GM23248 (cell line): ENCODE results near the gene CACNA1D. TPM values are rescaled to one million over a fixed set of nuclear protein-coding genes. Genes with fewer than 3 reads are reported as not detected.

Experiments
- DNase-seq: peaks from one replicate; pipeline ENCODE4 v3.0.0-alpha.2; 2015
- H2AFZ ChIP-seq: fragments of 200-600 bp; sonication (generic); 2 replicates; pipeline ENCODE4 v1.6.1; 2016; ENCODE audit warnings: antibody characterized with exemption
- H3F3A ChIP-seq: fragments of 200-600 bp; sonication (generic); 2 replicates; pipeline ENCODE4 v1.6.1; 2016; ENCODE audit warnings: mild to moderate bottlenecking, antibody characterized with exemption, mixed run types; ENCODE audit not compliant: insufficient read depth
- H3K27ac ChIP-seq: fragments of 200-600 bp; sonication (generic); 2 replicates; pipeline ENCODE4 v1.5.1; 2016; ENCODE audit warnings: mild to moderate bottlenecking
- H3K27me3 ChIP-seq: fragments of 200-600 bp; sonication (generic); replicated peaks from 2 replicates; pipeline ENCODE4 v1.6.1; 2016; ENCODE audit warnings: mild to moderate bottlenecking; ENCODE audit not compliant: insufficient read depth
- H3K36me3 ChIP-seq: fragments of 200-600 bp; sonication (generic); 2 replicates; pipeline ENCODE4 v1.6.1; 2016; ENCODE audit warnings: low read depth, mild to moderate bottlenecking
- H3K4me1 ChIP-seq: fragments of 200-600 bp; sonication (generic); 2 replicates; pipeline ENCODE4 v1.6.1; 2016; ENCODE audit warnings: mild to moderate bottlenecking; ENCODE audit not compliant: insufficient read depth
- H3K4me2 ChIP-seq: fragments of 200-600 bp; sonication (generic); one replicate; pipeline ENCODE4 v1.6.1; 2016; ENCODE audit warnings: mild to moderate bottlenecking; ENCODE audit not compliant: unreplicated experiment
- H3K4me3 ChIP-seq: fragments of 200-600 bp; sonication (generic); 2 replicates; pipeline ENCODE4 v1.5.1; 2016; ENCODE audit warnings: mild to moderate bottlenecking
- H3K79me2 ChIP-seq: fragments of 200-600 bp; sonication (generic); 2 replicates; pipeline ENCODE4 v1.6.1; 2016; ENCODE audit warnings: mild to moderate bottlenecking; ENCODE audit not compliant: insufficient read depth
- H3K9ac ChIP-seq: fragments of 200-600 bp; sonication (generic); 2 replicates; pipeline ENCODE4 v1.6.1; 2016; ENCODE audit warnings: mild to moderate bottlenecking
- H3K9me2 ChIP-seq: fragments of 200-600 bp; sonication (generic); 2 replicates; pipeline ENCODE4 v1.6.1; 2016; ENCODE audit warnings: mixed run types, mild to moderate bottlenecking, moderate library complexity; ENCODE audit not compliant: insufficient read depth
- H3K9me3 ChIP-seq: fragments of 200-600 bp; sonication (generic); one replicate; pipeline ENCODE4 v1.6.1; 2017; ENCODE audit warnings: low read depth
- H4K20me1 ChIP-seq: fragments of 200-600 bp; sonication (generic); 2 replicates; pipeline ENCODE4 v1.6.0; 2016; ENCODE audit not compliant: insufficient read depth
- EZH2 ChIP-seq: fragments of 200-600 bp; sonication (generic); IDR thresholded peaks from 2 replicates; pipeline ENCODE4 v1.6.1; 2018; ENCODE audit warnings: antibody characterized with exemption, mild to moderate bottlenecking; ENCODE audit not compliant: insufficient read depth, poor library complexity, severe bottlenecking
- EZH2phosphoT487 ChIP-seq: fragments of 200-600 bp; sonication (generic); IDR thresholded peaks from 2 replicates; pipeline ENCODE4 v1.6.1; 2018; ENCODE audit warnings: antibody characterized with exemption, moderate library complexity, mild to moderate bottlenecking, low read depth; ENCODE audit not compliant: insufficient read depth
- WGBS, 2 experiments: methylation state at CpG; one replicate each; pipeline ENCODE4 v1.1.6; 2015 to 2017; ENCODE audit warnings: low lambda C conversion rate in 2 of 2, low coverage in 1 of 2; ENCODE audit errors: missing lambda C conversion rate in 2 of 2; 5-methylcytosine and 5-hydroxymethylcytosine counted together
- in situ Hi-C: fragments of 300-500 bp; cut with MboI; formaldehyde crosslinking; loops from 2 replicates; pipeline ENCODE4 v1.15.0; 2020
- polyA plus RNA-seq: library from polyadenylated mRNA; unstranded; fragments of >200 nt; fragmentation: Nextera tagmentation; extraction: Ambion mirVana; gene quantifications from 2 replicates; pipeline ENCODE4 v1.2.1, GENCODE V29; 2016
- total RNA-seq: library from RNA; depleted of rRNA; stranded (reverse); fragments of >200 nt; shearing (Covaris generic); gene quantifications from 2 replicates; pipeline ENCODE4 v1.2.3, GENCODE V29; 2014

The CACNA1D gene
- total and polyA plus RNA-seq, 2 experiments from 2014 or later: not detected

DNA sequence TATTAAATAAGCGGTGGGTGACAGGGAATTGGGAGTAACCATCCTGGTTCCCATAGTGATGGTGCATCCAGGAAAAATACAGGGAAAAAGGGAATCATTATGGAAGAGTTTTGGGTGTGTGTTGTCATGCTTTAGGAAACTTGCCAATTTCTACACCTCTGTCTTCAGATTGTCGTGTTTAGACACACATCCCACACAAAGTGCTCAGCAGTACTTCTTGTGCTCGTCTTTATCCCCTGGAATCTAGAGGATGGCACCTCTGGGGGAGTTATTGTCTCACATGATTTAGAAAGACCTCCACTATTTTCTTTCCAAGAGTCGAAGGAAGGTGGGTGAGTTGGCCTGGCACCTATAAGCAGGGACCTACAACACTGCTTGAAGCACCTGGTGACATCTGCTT is 35.8 kb downstream of the CACNA1D start:
- no peaks in the 10 kb centered on the region for H3K27me3 ChIP-seq
- H3K9ac ChIP-seq: no peak overlapping the region
- H3K4me2 ChIP-seq: no peak overlapping the region
- no peaks in the 10 kb centered on the region for H3K9me2 ChIP-seq
- no peaks in the 10 kb centered on the region for H3K4me1 ChIP-seq
- H3F3A ChIP-seq: no peaks in the 10 kb centered on the region
- in situ Hi-C loops: no loop called here
- no peak overlapping the region for H2AFZ ChIP-seq
- DNase-seq: no peak
- no peak for TF ChIP-seq EZH2
- no peak for TF ChIP-seq EZH2phosphoT487
- H3K27ac ChIP-seq: no peak overlapping the region
- WGBS, 2 experiments: 26 to 28% methylated on average over 4 of the region's 4 CpGs
- H3K9me3 ChIP-seq: no peaks in the 10 kb centered on the region
- H4K20me1 ChIP-seq: no peaks in the 10 kb centered on the region
- no peaks in the 10 kb centered on the region for H3K79me2 ChIP-seq
- no peak overlapping the region for H3K4me3 ChIP-seq
- no peaks in the 10 kb centered on the region for H3K36me3 ChIP-seq

- no peak overlapping the region for H2AFZ ChIP-seq
- no peak overlapping the region for H3K4me3 ChIP-seq
- H3K36me3 ChIP-seq: no peaks in the 10 kb centered on the region
- no peaks in the 10 kb centered on the region for H3K4me1 ChIP-seq
- no peaks in the 10 kb centered on the region for H3K9me2 ChIP-seq
- in situ Hi-C loops: no loop called here
- no peaks in the 10 kb centered on the region for H3K9me3 ChIP-seq
- H3K9ac ChIP-seq: no peak overlapping the region
- TF ChIP-seq EZH2 (no peak), EZH2phosphoT487 (no peak)
- H3K27me3 ChIP-seq: peaks cover 10% of the 10 kb centered on the region; the same call in 1 of the 2 replicates
- no peak for DNase-seq
- no peaks in the 10 kb centered on the region for H4K20me1 ChIP-seq
- H3F3A ChIP-seq: no peaks in the 10 kb centered on the region
- no peak overlapping the region for H3K4me2 ChIP-seq
- 33 to 37% methylated on average over 3 of the region's 3 CpGs for WGBS, 2 experiments
- no peak overlapping the region for H3K27ac ChIP-seq
- H3K79me2 ChIP-seq: no peaks in the 10 kb centered on the region
These were observed 37.3 kb downstream of the CACNA1D start for GRCh38 chr3:53531749-53532148.

- no peak overlapping the region for H2AFZ ChIP-seq
- H3K9me2 ChIP-seq: no peaks in the 10 kb centered on the region
- no peak for DNase-seq
- no peaks in the 10 kb centered on the region for H3K79me2 ChIP-seq
- TF ChIP-seq EZH2 (no peak), EZH2phosphoT487 (no peak)
- no peak overlapping the region for H3K9ac ChIP-seq
- H3K36me3 ChIP-seq: no peaks in the 10 kb centered on the region
- H3K27me3 ChIP-seq: peaks cover 10% of the 10 kb centered on the region; the same call in 1 of the 2 replicates
- no peaks in the 10 kb centered on the region for H3K9me3 ChIP-seq
- no peaks in the 10 kb centered on the region for H4K20me1 ChIP-seq
- WGBS, 2 experiments: 65 to 66% methylated on average over 6 of the region's 6 CpGs
- H3F3A ChIP-seq: no peaks in the 10 kb centered on the region
- no peaks in the 10 kb centered on the region for H3K4me1 ChIP-seq
- in situ Hi-C loops: no loop called here
- H3K27ac ChIP-seq: no peak overlapping the region
- H3K4me3 ChIP-seq: no peak overlapping the region
- no peak overlapping the region for H3K4me2 ChIP-seq
These were observed 39.1 kb downstream of the CACNA1D start for GRCh38 chr3:53533472-53533871.

DNA sequence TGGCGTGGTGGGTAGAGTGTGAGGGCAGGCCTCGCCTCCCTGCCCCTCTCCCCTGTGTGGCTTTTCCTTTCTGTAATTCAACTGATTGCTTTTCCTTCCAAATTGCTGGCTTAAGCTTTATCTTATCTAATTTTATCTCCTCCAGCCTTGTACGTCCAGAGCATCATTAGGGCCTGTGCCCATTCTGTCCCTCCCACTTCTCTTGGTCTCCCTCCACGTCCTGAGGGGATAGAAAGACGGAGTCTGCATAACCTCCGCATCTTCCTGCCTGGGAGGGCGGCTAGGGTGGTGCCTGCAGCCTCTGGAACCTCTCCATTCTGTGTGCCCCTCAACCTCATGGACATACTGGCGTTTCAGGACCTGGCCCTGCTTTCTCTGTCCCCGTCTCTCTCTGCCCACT is 39.8 kb downstream of the CACNA1D start:
- Histone ChIP-seq H3K4me1 (no peaks in the 10 kb centered on the region), H3K79me2 (no peaks in the 10 kb centered on the region), H3K36me3 (no peaks in the 10 kb centered on the region), H3K27ac (no peak overlapping the region), H3F3A (no peaks in the 10 kb centered on the region), H3K4me3 (no peak overlapping the region), H3K9ac (no peak overlapping the region), H4K20me1 (no peaks in the 10 kb centered on the region), H2AFZ (no peak overlapping the region), H3K4me2 (no peak overlapping the region), H3K27me3 (peaks cover 10% of the 10 kb centered on the region; the same call in 1 of the 2 replicates), H3K9me2 (no peaks in the 10 kb centered on the region), H3K9me3 (no peaks in the 10 kb centered on the region)
- TF ChIP-seq EZH2phosphoT487: no peak
- no peak for TF ChIP-seq EZH2
- 44 to 52% methylated on average over 9 of the region's 9 CpGs for WGBS, 2 experiments
- in situ Hi-C loops: no loop called here
- no peak for DNase-seq
